ENCODE data around the gene COX20.
A peak's percentile ranks its signal among the peaks of the same experiment; 100 is the strongest.
"Not testable (repeated sequence)": the region's sequence is repeated elsewhere in the genome, so short reads cannot be mapped to it uniquely, and the experiment has no call there.

Gene COX20

DNA sequence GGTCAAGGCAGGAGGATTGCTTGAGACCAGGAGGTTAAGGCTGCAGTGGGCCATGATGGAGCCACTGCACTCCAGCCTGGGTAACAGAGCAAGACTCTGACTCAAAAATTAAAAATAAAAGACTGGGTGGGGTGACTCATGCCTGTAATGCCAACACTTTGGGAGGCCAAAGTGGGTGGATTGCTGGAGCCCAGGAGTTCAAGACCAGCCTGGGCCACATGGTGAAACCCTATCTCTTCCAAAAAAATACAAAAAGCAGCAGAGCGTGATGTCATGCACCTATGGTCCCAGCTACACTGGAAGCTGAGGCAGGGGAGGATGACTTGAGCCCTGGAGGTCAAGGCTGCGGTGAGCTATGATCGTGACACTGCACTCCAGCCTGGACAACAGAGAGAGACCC, 44.4 kb upstream of the COX20 start:
- H3K9ac ChIP-seq (ENCODE audit: low read length) = no peak overlapping the region
- H2BK15ac ChIP-seq (ENCODE audit: low read depth, poor library complexity, severe bottlenecking) = no peak overlapping the region
- H4K91ac ChIP-seq (ENCODE audit: low read length) = no peak overlapping the region
- peaks cover 1% of the 10 kb centered on the region for H3K4me1 ChIP-seq (ENCODE audit: control insufficient read depth, insufficient read depth, low read depth, low read length)
- H2AFZ ChIP-seq (ENCODE audit: low read depth, low read length) = no peak overlapping the region
- H2AK5ac ChIP-seq (ENCODE audit: low read length, severe bottlenecking) = no peak overlapping the region
- H2BK5ac ChIP-seq (ENCODE audit: low read depth, low read length, poor library complexity, severe bottlenecking) = no peak overlapping the region
- H4K8ac ChIP-seq (ENCODE audit: low read length) = no peak overlapping the region
- H3K27ac ChIP-seq (ENCODE audit: low read length, poor library complexity, severe bottlenecking) = no peak overlapping the region
- no peak overlapping the region for H2BK12ac ChIP-seq (ENCODE audit: low read length in 2 of 2)
- H3K23ac ChIP-seq (ENCODE audit: low read length in 2 of 2) = no peak overlapping the region
- DNase-seq = no peak
- H3K4ac ChIP-seq (ENCODE audit: low read depth in 1 of 2, low read length in 2 of 2) = no peak overlapping the region
- no peak overlapping the region for H3K4me2 ChIP-seq (ENCODE audit: low read length, poor library complexity, severe bottlenecking)
- H3K36me3 ChIP-seq (ENCODE audit: control insufficient read depth in 1 of 2, insufficient read depth in 2 of 2, low read depth in 1 of 2, low read length in 2 of 2) = no peaks in the 10 kb centered on the region
- H3K14ac ChIP-seq (ENCODE audit: low read length in 2 of 2) = no peak overlapping the region
- H3K79me1 ChIP-seq (replicated peaks; ENCODE audit: low read length, poor library complexity, severe bottlenecking) = no peaks in the 10 kb centered on the region
- H3K4me3 ChIP-seq (ENCODE audit: insufficient read depth in 1 of 2, low read depth in 1 of 2, low read length in 2 of 2) = no peak overlapping the region
- no peak overlapping the region for H3K18ac ChIP-seq (ENCODE audit: low read depth in 1 of 2, low read length in 2 of 2)
- no peaks in the 10 kb centered on the region for H3K9me3 ChIP-seq (ENCODE audit: control insufficient read depth, low read length)
- no peak overlapping the region for H2BK120ac ChIP-seq (ENCODE audit: low read depth, low read length)
- 100% methylated on average over 1 of the region's 3 CpGs for WGBS
- H3K27me3 ChIP-seq (ENCODE audit: control insufficient read depth in 1 of 2, insufficient read depth in 1 of 2, low read length in 2 of 2) = peaks cover 0 to 9% of the 10 kb centered on the region in 2 experiments

DNA sequence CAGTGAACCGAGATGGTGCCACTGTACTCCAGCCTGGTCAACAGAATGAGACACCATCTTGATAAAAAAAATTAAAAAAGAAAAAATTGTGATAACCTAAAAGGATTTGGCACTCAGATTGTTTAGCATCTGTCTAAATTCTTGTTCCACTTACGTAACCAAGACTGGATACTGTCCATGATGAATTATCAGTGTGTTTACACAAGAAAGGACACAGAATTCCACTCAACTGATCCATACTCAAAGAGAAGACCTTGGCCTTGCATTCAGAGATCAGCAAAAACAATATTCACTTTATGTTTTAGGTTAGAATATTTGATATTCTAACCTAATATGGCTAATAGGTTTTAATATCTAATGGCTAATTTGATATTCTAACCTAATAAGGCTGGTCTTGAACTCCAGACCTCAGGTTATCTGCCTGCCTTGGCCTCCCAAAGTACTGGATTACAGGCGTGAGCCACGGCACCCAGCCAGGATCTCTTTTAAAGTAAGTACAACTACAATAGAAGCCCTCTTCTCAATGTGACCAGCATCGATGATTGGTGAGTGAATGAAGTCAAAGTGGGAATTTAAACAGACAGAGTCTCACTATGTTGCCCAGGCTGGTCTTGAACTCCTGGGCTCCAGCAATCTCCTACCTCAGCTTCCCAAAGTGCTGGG, 43.1 kb upstream of the COX20 start:
- Histone ChIP-seq H3K27ac (ENCODE audit: low read length, poor library complexity, severe bottlenecking) (no peak overlapping the region), H2BK5ac (ENCODE audit: low read depth, low read length, poor library complexity, severe bottlenecking) (no peak overlapping the region), H3K4me2 (ENCODE audit: low read length, poor library complexity, severe bottlenecking) (no peak overlapping the region), H3K9ac (ENCODE audit: low read length) (no peak overlapping the region), H3K9me3 (ENCODE audit: control insufficient read depth, low read length) (no peaks in the 10 kb centered on the region), H3K36me3 (ENCODE audit: control insufficient read depth in 1 of 2, insufficient read depth in 2 of 2, low read depth in 1 of 2, low read length in 2 of 2) (no peaks in the 10 kb centered on the region), H4K91ac (ENCODE audit: low read length) (no peak overlapping the region), H3K4ac (ENCODE audit: low read depth in 1 of 2, low read length in 2 of 2) (no peak overlapping the region), H4K8ac (ENCODE audit: low read length) (no peak overlapping the region), H3K23ac (ENCODE audit: low read length in 2 of 2) (no peak overlapping the region), H3K4me3 (ENCODE audit: insufficient read depth in 1 of 2, low read depth in 1 of 2, low read length in 2 of 2) (no peak overlapping the region), H2BK120ac (ENCODE audit: low read depth, low read length) (no peak overlapping the region), H2AK5ac (ENCODE audit: low read length, severe bottlenecking) (no peak overlapping the region), H3K14ac (ENCODE audit: low read length in 2 of 2) (no peak overlapping the region), H2AFZ (ENCODE audit: low read depth, low read length) (no peak overlapping the region), H2BK15ac (ENCODE audit: low read depth, poor library complexity, severe bottlenecking) (no peak overlapping the region), H3K18ac (ENCODE audit: low read depth in 1 of 2, low read length in 2 of 2) (no peak overlapping the region), H3K27me3 (ENCODE audit: control insufficient read depth in 1 of 2, insufficient read depth in 1 of 2, low read length in 2 of 2) (peaks cover 0 to 9% of the 10 kb centered on the region in 2 experiments), H2BK12ac (ENCODE audit: low read length in 2 of 2) (no peak overlapping the region), H3K4me1 (ENCODE audit: control insufficient read depth, insufficient read depth, low read depth, low read length) (peaks cover 1% of the 10 kb centered on the region), H3K79me1 (replicated peaks; ENCODE audit: low read length, poor library complexity, severe bottlenecking) (no peaks in the 10 kb centered on the region)
- 89% methylated on average over 4 of the region's 5 CpGs for WGBS
- DNase-seq = peak; percentile 35

DNA sequence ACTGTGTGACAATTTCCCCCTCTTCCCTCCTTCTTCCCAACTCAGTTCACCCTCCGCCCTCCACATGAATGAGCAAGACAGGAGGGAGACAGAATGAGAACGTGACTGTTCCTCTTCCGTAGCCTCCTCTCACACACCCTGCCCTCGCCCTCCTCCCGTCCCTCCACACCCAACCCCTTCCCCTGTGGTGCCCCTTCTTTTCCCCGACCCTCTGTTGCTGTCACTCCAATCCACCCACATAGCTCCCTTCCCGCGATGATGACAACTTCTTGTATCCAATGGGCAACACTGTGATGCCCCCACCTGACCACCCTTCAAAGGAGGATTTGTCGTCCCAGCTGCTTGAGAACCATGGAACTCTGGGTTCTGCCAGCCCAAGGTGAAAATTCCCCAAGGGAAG, 41.4 kb upstream of the COX20 start:
- WGBS = 94% methylated on average over 9 of the region's 9 CpGs

DNA sequence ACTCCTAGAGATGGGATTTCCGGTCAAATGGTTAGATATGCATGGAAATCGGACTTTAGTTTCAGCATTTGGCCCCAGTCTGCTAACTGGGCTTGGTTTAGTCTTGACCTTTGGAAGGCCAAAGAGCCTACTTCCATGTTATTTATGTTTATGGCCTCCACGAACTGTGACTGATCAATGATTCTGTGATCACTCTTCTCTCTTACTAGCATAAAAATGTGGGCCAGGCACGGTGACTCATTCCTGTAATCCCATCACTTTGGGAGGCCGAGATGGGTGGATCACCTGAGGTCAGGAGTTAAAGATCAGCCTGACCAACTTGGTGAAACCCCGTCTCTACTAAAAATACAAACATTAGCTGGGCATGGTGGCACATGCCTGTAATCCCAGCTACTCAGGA, 40.9 kb upstream of the COX20 start:
- not testable (repeated sequence) for H3K9me3 ChIP-seq (ENCODE audit: control insufficient read depth, low read length); H3K23ac ChIP-seq (ENCODE audit: low read length in 2 of 2); H2BK5ac ChIP-seq (ENCODE audit: low read depth, low read length, poor library complexity, severe bottlenecking); H3K14ac ChIP-seq (ENCODE audit: low read length in 2 of 2); H3K9ac ChIP-seq (ENCODE audit: low read length); H3K4ac ChIP-seq (ENCODE audit: low read depth in 1 of 2, low read length in 2 of 2); DNase-seq; H2BK120ac ChIP-seq (ENCODE audit: low read depth, low read length); H3K27me3 ChIP-seq (ENCODE audit: control insufficient read depth in 1 of 2, insufficient read depth in 1 of 2, low read length in 2 of 2); H3K27ac ChIP-seq (ENCODE audit: low read length, poor library complexity, severe bottlenecking); H2AFZ ChIP-seq (ENCODE audit: low read depth, low read length); H2BK15ac ChIP-seq (ENCODE audit: low read depth, poor library complexity, severe bottlenecking); H2BK12ac ChIP-seq (ENCODE audit: low read length in 2 of 2); H3K18ac ChIP-seq (ENCODE audit: low read depth in 1 of 2, low read length in 2 of 2); H4K8ac ChIP-seq (ENCODE audit: low read length); H3K36me3 ChIP-seq (ENCODE audit: control insufficient read depth in 1 of 2, insufficient read depth in 2 of 2, low read depth in 1 of 2, low read length in 2 of 2); H4K91ac ChIP-seq (ENCODE audit: low read length); H3K4me3 ChIP-seq (ENCODE audit: insufficient read depth in 1 of 2, low read depth in 1 of 2, low read length in 2 of 2); H3K4me1 ChIP-seq (ENCODE audit: control insufficient read depth, insufficient read depth, low read depth, low read length); H3K79me1 ChIP-seq (replicated peaks; ENCODE audit: low read length, poor library complexity, severe bottlenecking); H2AK5ac ChIP-seq (ENCODE audit: low read length, severe bottlenecking); H3K4me2 ChIP-seq (ENCODE audit: low read length, poor library complexity, severe bottlenecking)
- WGBS = 92% methylated on average over 6 of the region's 6 CpGs

More for the DNA sequence above, 41.4 kb upstream of the COX20 start:
- no peak overlapping the region for H2BK120ac ChIP-seq (ENCODE audit: low read depth, low read length)
- no peak overlapping the region for H3K9ac ChIP-seq (ENCODE audit: low read length)
- no peak overlapping the region for H3K23ac ChIP-seq (ENCODE audit: low read length in 2 of 2)
- H4K91ac ChIP-seq (ENCODE audit: low read length) = no peak overlapping the region
- no peak overlapping the region for H4K8ac ChIP-seq (ENCODE audit: low read length)
- no peak overlapping the region for H3K4me2 ChIP-seq (ENCODE audit: low read length, poor library complexity, severe bottlenecking)
- no peak overlapping the region for H3K27ac ChIP-seq (ENCODE audit: low read length, poor library complexity, severe bottlenecking)
- H2BK5ac ChIP-seq (ENCODE audit: low read depth, low read length, poor library complexity, severe bottlenecking) = no peak overlapping the region
- H3K36me3 ChIP-seq (ENCODE audit: control insufficient read depth in 1 of 2, insufficient read depth in 2 of 2, low read depth in 1 of 2, low read length in 2 of 2) = no peaks in the 10 kb centered on the region
- H3K27me3 ChIP-seq (ENCODE audit: control insufficient read depth in 1 of 2, insufficient read depth in 1 of 2, low read length in 2 of 2) = peaks cover 0 to 3% of the 10 kb centered on the region in 2 experiments
- H2BK12ac ChIP-seq (ENCODE audit: low read length in 2 of 2) = no peak overlapping the region
- no peak overlapping the region for H2AFZ ChIP-seq (ENCODE audit: low read depth, low read length)
- no peak overlapping the region for H2BK15ac ChIP-seq (ENCODE audit: low read depth, poor library complexity, severe bottlenecking)
- no peak overlapping the region for H3K4ac ChIP-seq (ENCODE audit: low read depth in 1 of 2, low read length in 2 of 2)
- H3K14ac ChIP-seq (ENCODE audit: low read length in 2 of 2) = no peak overlapping the region
- H2AK5ac ChIP-seq (ENCODE audit: low read length, severe bottlenecking) = no peak overlapping the region
- no peak for DNase-seq
- no peaks in the 10 kb centered on the region for H3K4me1 ChIP-seq (ENCODE audit: control insufficient read depth, insufficient read depth, low read depth, low read length)
- H3K79me1 ChIP-seq (replicated peaks; ENCODE audit: low read length, poor library complexity, severe bottlenecking) = no peaks in the 10 kb centered on the region
- no peaks in the 10 kb centered on the region for H3K9me3 ChIP-seq (ENCODE audit: control insufficient read depth, low read length)
- no peak overlapping the region for H3K18ac ChIP-seq (ENCODE audit: low read depth in 1 of 2, low read length in 2 of 2)
- H3K4me3 ChIP-seq (ENCODE audit: insufficient read depth in 1 of 2, low read depth in 1 of 2, low read length in 2 of 2) = no peak overlapping the region

Data from mesenchymal stem cell (in vitro differentiated cells and primary cell).